HL-60 (cell line): Measurements from ENCODE around the gene BTNL3.
"Not testable (repeated sequence)": the region's sequence is repeated elsewhere in the genome, so short reads cannot be mapped to it uniquely, and the experiment has no call there.

ENCODE experiments used
- GABPA ChIP-seq: IDR thresholded peaks from 2 replicates; pipeline ENCODE4 v1.6.1; 2012; ENCODE audit warnings: low read depth
- POLR2AphosphoS5 ChIP-seq: IDR thresholded peaks from 2 replicates; pipeline ENCODE4 v1.6.1; 2012; ENCODE audit warnings: low read depth
- SPI1 ChIP-seq: IDR thresholded peaks from 2 replicates; pipeline ENCODE4 v1.6.1; 2012; ENCODE audit warnings: low read depth, mild to moderate bottlenecking, borderline replicate concordance
- TF ChIP-seq, protein P1 (sequence below): IDR thresholded peaks from 2 replicates; pipeline ENCODE4 v1.6.1; 2012; ENCODE audit warnings: low read depth; ENCODE audit not compliant: insufficient replicate concordance
- TF ChIP-seq, protein P2 (sequence below): IDR thresholded peaks from one replicate; pipeline ENCODE4 v1.5.1; 2011; ENCODE audit warnings: low read length, control low read depth, inconsistent platforms; ENCODE audit not compliant: insufficient read depth

DNA sequence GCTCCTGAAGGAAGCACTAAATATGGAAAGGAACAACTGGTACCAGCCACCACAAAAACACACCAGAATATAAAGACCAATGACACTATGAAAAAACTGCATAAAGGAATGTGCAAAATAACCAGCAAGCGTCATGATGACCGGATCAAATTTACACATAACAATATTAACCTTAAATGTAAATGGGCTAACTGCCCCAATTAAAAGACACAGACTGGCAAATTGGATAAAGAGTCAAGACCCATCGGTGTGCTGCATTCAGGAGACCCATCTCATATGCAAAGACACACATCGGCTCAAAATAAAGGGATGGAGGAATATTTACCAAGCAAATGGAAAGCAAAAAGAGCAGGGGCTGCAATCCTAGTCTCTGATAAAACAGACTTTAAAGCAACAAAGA lies 21.4 kb downstream of the BTNL3 start:
- TF ChIP-seq, protein P1, sequence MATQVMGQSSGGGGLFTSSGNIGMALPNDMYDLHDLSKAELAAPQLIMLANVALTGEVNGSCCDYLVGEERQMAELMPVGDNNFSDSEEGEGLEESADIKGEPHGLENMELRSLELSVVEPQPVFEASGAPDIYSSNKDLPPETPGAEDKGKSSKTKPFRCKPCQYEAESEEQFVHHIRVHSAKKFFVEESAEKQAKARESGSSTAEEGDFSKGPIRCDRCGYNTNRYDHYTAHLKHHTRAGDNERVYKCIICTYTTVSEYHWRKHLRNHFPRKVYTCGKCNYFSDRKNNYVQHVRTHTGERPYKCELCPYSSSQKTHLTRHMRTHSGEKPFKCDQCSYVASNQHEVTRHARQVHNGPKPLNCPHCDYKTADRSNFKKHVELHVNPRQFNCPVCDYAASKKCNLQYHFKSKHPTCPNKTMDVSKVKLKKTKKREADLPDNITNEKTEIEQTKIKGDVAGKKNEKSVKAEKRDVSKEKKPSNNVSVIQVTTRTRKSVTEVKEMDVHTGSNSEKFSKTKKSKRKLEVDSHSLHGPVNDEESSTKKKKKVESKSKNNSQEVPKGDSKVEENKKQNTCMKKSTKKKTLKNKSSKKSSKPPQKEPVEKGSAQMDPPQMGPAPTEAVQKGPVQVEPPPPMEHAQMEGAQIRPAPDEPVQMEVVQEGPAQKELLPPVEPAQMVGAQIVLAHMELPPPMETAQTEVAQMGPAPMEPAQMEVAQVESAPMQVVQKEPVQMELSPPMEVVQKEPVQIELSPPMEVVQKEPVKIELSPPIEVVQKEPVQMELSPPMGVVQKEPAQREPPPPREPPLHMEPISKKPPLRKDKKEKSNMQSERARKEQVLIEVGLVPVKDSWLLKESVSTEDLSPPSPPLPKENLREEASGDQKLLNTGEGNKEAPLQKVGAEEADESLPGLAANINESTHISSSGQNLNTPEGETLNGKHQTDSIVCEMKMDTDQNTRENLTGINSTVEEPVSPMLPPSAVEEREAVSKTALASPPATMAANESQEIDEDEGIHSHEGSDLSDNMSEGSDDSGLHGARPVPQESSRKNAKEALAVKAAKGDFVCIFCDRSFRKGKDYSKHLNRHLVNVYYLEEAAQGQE: not testable (repeated sequence)
- TF ChIP-seq, protein P2, sequence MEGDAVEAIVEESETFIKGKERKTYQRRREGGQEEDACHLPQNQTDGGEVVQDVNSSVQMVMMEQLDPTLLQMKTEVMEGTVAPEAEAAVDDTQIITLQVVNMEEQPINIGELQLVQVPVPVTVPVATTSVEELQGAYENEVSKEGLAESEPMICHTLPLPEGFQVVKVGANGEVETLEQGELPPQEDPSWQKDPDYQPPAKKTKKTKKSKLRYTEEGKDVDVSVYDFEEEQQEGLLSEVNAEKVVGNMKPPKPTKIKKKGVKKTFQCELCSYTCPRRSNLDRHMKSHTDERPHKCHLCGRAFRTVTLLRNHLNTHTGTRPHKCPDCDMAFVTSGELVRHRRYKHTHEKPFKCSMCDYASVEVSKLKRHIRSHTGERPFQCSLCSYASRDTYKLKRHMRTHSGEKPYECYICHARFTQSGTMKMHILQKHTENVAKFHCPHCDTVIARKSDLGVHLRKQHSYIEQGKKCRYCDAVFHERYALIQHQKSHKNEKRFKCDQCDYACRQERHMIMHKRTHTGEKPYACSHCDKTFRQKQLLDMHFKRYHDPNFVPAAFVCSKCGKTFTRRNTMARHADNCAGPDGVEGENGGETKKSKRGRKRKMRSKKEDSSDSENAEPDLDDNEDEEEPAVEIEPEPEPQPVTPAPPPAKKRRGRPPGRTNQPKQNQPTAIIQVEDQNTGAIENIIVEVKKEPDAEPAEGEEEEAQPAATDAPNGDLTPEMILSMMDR: not testable (repeated sequence)
- TF ChIP-seq GABPA, POLR2AphosphoS5, SPI1: not testable (repeated sequence)
